Caco-2 (cell line): ENCODE data around the gene AMPD2. TPM values are rescaled to one million over a fixed set of nuclear protein-coding genes. Genes with fewer than 3 reads are reported as not detected.

Experiments
- BruUV-seq: library from RNA; stranded (reverse); fragments of 400-500 nt; replicated peaks from 2 replicates; lab custom pipeline; 2021; lab: Mats Ljungman, UMichigan
- CTCF ChIA-PET: fragments of 300-600 bp; sonication (Branson Sonifier 250); formaldehyde crosslinking; loops from one replicate; lab custom pipeline; 2022; ENCODE audit warnings: antibody characterized with exemption; lab: Charles Lee
- POLR2A ChIA-PET: fragments of 300-600 bp; sonication (Branson Sonifier 250); formaldehyde crosslinking; loops from one replicate; lab custom pipeline; 2022; ENCODE audit warnings: antibody characterized with exemption; lab: Charles Lee
- DNase-seq, 2 experiments: peaks; one replicate each; pipeline versions ENCODE4 v3.0.0 to v3.0.0-alpha.2; 2020 to 2022
- H3K27me3 ChIP-seq: replicated peaks from 2 replicates; pipeline ENCODE4 v1.6.0; 2011; ENCODE audit warnings: low read length; ENCODE audit not compliant: control insufficient read depth, insufficient read depth
- H3K36me3 ChIP-seq: 2 replicates; pipeline ENCODE4 v1.5.1; 2011; ENCODE audit warnings: low read length; ENCODE audit not compliant: control insufficient read depth, insufficient read depth
- H3K4me1 ChIP-seq: fragments of 250-450 bp; sonication (Bioruptor Pico); 2 replicates; pipeline ENCODE4 v1.5.1; 2020; ENCODE audit warnings: mild to moderate bottlenecking
- H3K4me3 ChIP-seq: 2 replicates; pipeline ENCODE4 v1.5.1; 2011; ENCODE audit warnings: low read depth, mild to moderate bottlenecking, control low read depth, low read length
- H3K9me3 ChIP-seq: fragments of 250-450 bp; sonication (Bioruptor Pico); 2 replicates; pipeline ENCODE4 v1.5.1; 2020; ENCODE audit warnings: mild to moderate bottlenecking, moderate library complexity
- H3K27ac Mint-ChIP-seq: one replicate; pipeline ENCODE4 v1.8.0; 2022; ENCODE audit warnings: mixed read lengths; ENCODE audit not compliant: unreplicated experiment
- H3K27me3 Mint-ChIP-seq: one replicate; pipeline ENCODE4 v1.8.0; 2022; ENCODE audit warnings: mixed read lengths; ENCODE audit not compliant: insufficient read depth, unreplicated experiment
- H3K36me3 Mint-ChIP-seq: one replicate; pipeline ENCODE4 v1.8.0; 2022; ENCODE audit warnings: mild to moderate bottlenecking, mixed read lengths; ENCODE audit not compliant: insufficient read depth, unreplicated experiment
- H3K4me1 Mint-ChIP-seq: one replicate; pipeline ENCODE4 v1.8.0; 2022; ENCODE audit warnings: low read depth, mixed read lengths; ENCODE audit not compliant: unreplicated experiment
- H3K4me3 Mint-ChIP-seq: one replicate; pipeline ENCODE4 v1.8.0; 2022; ENCODE audit warnings: mild to moderate bottlenecking, moderate library complexity, mixed read lengths; ENCODE audit not compliant: unreplicated experiment
- H3K9me3 Mint-ChIP-seq: one replicate; pipeline ENCODE4 v1.8.0; 2022; ENCODE audit warnings: mixed read lengths; ENCODE audit not compliant: unreplicated experiment
- CTCF ChIP-seq, 2 experiments: fragments of 200-600 bp in 1 of 2; IDR thresholded peaks; 1 replicate in 1 of 2; 2 replicates in 1 of 2; pipeline versions ENCODE4 v1.5.1 to v1.8.0; 2011 to 2022; ENCODE audit warnings: antibody characterized with exemption in 1 of 2, control low read depth in 1 of 2, inconsistent platforms in 1 of 2, low read depth in 1 of 2, low read length in 1 of 2, mild to moderate bottlenecking in 1 of 2, moderate library complexity in 1 of 2; ENCODE audit not compliant: insufficient read depth in 1 of 2, severe bottlenecking in 1 of 2, unreplicated experiment in 1 of 2
- intact Hi-C: fragments of 100-400 bp; cut with micrococcal nuclease; formaldehyde crosslinking; loops from one replicate; pipeline ENCODE4 v1.10.0; 2022; ENCODE audit not compliant: unreplicated experiment
- total RNA-seq: library from RNA; stranded (reverse); gene quantifications from 2 replicates; pipeline ENCODE4 v1.2.3, GENCODE V29; 2022

AMPD2 gene
- total RNA-seq, 1 experiment from 2014 or later: 40.3 TPM

GRCh38 chr1:109622137-109622892 is 2.7 kb downstream of the AMPD2 start:
- intact Hi-C loops: no loop called here
- no TSS peak for BruUV-seq
- H3K36me3 Mint-ChIP-seq: peaks cover 17% of the 10 kb centered on the region
- peaks cover 12% of the 10 kb centered on the region for H3K4me1 ChIP-seq
- no peak for DNase-seq
- no peaks in the 10 kb centered on the region for H3K9me3 Mint-ChIP-seq
- H3K4me1 Mint-ChIP-seq: peaks cover 11% of the 10 kb centered on the region
- H3K27me3 ChIP-seq: no peaks in the 10 kb centered on the region
- no peak overlapping the region for H3K27ac Mint-ChIP-seq
- CTCF ChIA-PET: no interaction called here
- H3K4me3 ChIP-seq: no peak overlapping the region
- H3K36me3 ChIP-seq: no peaks in the 10 kb centered on the region
- POLR2A ChIA-PET: no interaction called here
- no peaks in the 10 kb centered on the region for H3K9me3 ChIP-seq
- TF ChIP-seq CTCF (IDR thresholded peaks at IDR 0.05; ENCODE audit: insufficient read depth in 1 of 2, low read depth in 1 of 2, low read length in 1 of 2, severe bottlenecking in 1 of 2, unreplicated experiment in 1 of 2): no peak
- H3K4me3 Mint-ChIP-seq: peak overlapping the region; percentile 96
- no peaks in the 10 kb centered on the region for H3K27me3 Mint-ChIP-seq

GRCh38 chr1:109622895-109623294 is 3.3 kb downstream of the AMPD2 start:
- no peak for TF ChIP-seq CTCF (IDR thresholded peaks at IDR 0.05; ENCODE audit: insufficient read depth in 1 of 2, low read depth in 1 of 2, low read length in 1 of 2, severe bottlenecking in 1 of 2, unreplicated experiment in 1 of 2)
- no TSS peak for BruUV-seq
- H3K27me3 Mint-ChIP-seq: no peaks in the 10 kb centered on the region
- H3K4me3 ChIP-seq: no peak overlapping the region
- no peak for DNase-seq
- no peaks in the 10 kb centered on the region for H3K9me3 Mint-ChIP-seq
- H3K9me3 ChIP-seq: no peaks in the 10 kb centered on the region
- H3K36me3 Mint-ChIP-seq: peaks cover 17% of the 10 kb centered on the region
- no peak overlapping the region for H3K4me3 Mint-ChIP-seq
- peaks cover 8% of the 10 kb centered on the region for H3K4me1 ChIP-seq
- intact Hi-C loops: no loop called here
- H3K36me3 ChIP-seq: no peaks in the 10 kb centered on the region
- no peak overlapping the region for H3K27ac Mint-ChIP-seq
- ChIA-PET POLR2A (no interaction called here), CTCF (no interaction called here)
- H3K27me3 ChIP-seq: no peaks in the 10 kb centered on the region
- H3K4me1 Mint-ChIP-seq: peaks cover 7% of the 10 kb centered on the region

- ChIA-PET CTCF (no interaction called here), POLR2A (no interaction called here)
- intact Hi-C loops: no loop called here
- BruUV-seq: no TSS peak
- Histone ChIP-seq H3K36me3 (no peaks in the 10 kb centered on the region), H3K4me3 (no peak overlapping the region), H3K9me3 (no peaks in the 10 kb centered on the region), H3K4me1 (peaks cover 5% of the 10 kb centered on the region), H3K27me3 (no peaks in the 10 kb centered on the region)
- H3K9me3 Mint-ChIP-seq: no peaks in the 10 kb centered on the region
- TF ChIP-seq CTCF (IDR thresholded peaks at IDR 0.05; ENCODE audit: insufficient read depth in 1 of 2, low read depth in 1 of 2, low read length in 1 of 2, severe bottlenecking in 1 of 2, unreplicated experiment in 1 of 2): no peak
- no peak for DNase-seq
- no peaks in the 10 kb centered on the region for H3K27me3 Mint-ChIP-seq
- peaks cover 17% of the 10 kb centered on the region for H3K36me3 Mint-ChIP-seq
- H3K27ac Mint-ChIP-seq: no peak overlapping the region
- H3K4me3 Mint-ChIP-seq: no peak overlapping the region
- H3K4me1 Mint-ChIP-seq: peaks cover 3% of the 10 kb centered on the region
Measured at GRCh38 chr1:109623601-109624161, 4.0 kb downstream of the AMPD2 start.
